ENCODE measurements around the gene LAMC3. TPM values are rescaled to one million over a fixed set of nuclear protein-coding genes. Genes with fewer than 3 reads are reported as not detected.

Gene LAMC3
- total RNA-seq, 1 donor from 2014 or later, result 0.20 TPM

- Histone ChIP-seq H3K36me3 (ENCODE audit: insufficient read depth, low read length) (no peaks in the 10 kb centered on the region), H3K79me2 (ENCODE audit: insufficient read depth, low read length) (no peaks in the 10 kb centered on the region), H2AFZ (ENCODE audit: low read depth, low read length) (no peak overlapping the region), H3K27ac (ENCODE audit: low read depth, low read length) (no peak overlapping the region), H3K4me3 (ENCODE audit: insufficient read depth, low read depth, low read length) (no peak overlapping the region), H4K20me1 (ENCODE audit: insufficient read depth, low read length) (no peaks in the 10 kb centered on the region), H3K9ac (ENCODE audit: low read length) (no peak overlapping the region), H3K4me1 (ENCODE audit: insufficient read depth, low read length) (peaks cover 12% of the 10 kb centered on the region), H3K9me3 (ENCODE audit: insufficient read depth, low read depth, low read length) (no peaks in the 10 kb centered on the region), H3K4me2 (ENCODE audit: low read length) (no peak overlapping the region), H3K27me3 (ENCODE audit: insufficient read depth, low read length) (peaks cover 12% of the 10 kb centered on the region)
- DNase-seq (ENCODE audit: low read depth), result no peak
- no peak overlapping the region for H3K4me3 Mint-ChIP-seq (ENCODE audit: unreplicated experiment)
- no peak for TF ChIP-seq CTCF (IDR thresholded peaks at IDR 0.05; ENCODE audit: insufficient read depth, low read depth, low read length)
- TF ChIP-seq EZH2 (IDR thresholded peaks at IDR 0.05; ENCODE audit: insufficient read depth, low read length), result no peak
- H3K27me3 Mint-ChIP-seq (ENCODE audit: low read depth, unreplicated experiment), result peaks cover 25% of the 10 kb centered on the region
- no peak for FAIRE-seq
- no peaks in the 10 kb centered on the region for H3K36me3 Mint-ChIP-seq (ENCODE audit: low read depth, unreplicated experiment)
- peak overlapping the region; percentile 58 for H3K27ac Mint-ChIP-seq (ENCODE audit: unreplicated experiment)
- H3K4me1 Mint-ChIP-seq (ENCODE audit: low read depth, unreplicated experiment), result peaks cover 17% of the 10 kb centered on the region
- H3K9me3 Mint-ChIP-seq (ENCODE audit: unreplicated experiment), result no peaks in the 10 kb centered on the region
Measured at GRCh38 chr9:131100445-131100844, 91.5 kb downstream of the LAMC3 start.

GRCh38 chr9:131101207-131101964 is 92.4 kb downstream of the LAMC3 start:
- Mint-ChIP-seq H3K4me1 (ENCODE audit: low read depth, unreplicated experiment) (peaks cover 17% of the 10 kb centered on the region), H3K36me3 (ENCODE audit: low read depth, unreplicated experiment) (no peaks in the 10 kb centered on the region), H3K4me3 (ENCODE audit: unreplicated experiment) (no peak overlapping the region), H3K9me3 (ENCODE audit: unreplicated experiment) (peaks cover 3% of the 10 kb centered on the region), H3K27me3 (ENCODE audit: low read depth, unreplicated experiment) (peaks cover 23% of the 10 kb centered on the region), H3K27ac (ENCODE audit: unreplicated experiment) (no peak overlapping the region)
- no peaks in the 10 kb centered on the region for H3K79me2 ChIP-seq (ENCODE audit: insufficient read depth, low read length)
- H3K27me3 ChIP-seq (ENCODE audit: insufficient read depth, low read length), result peaks cover 5% of the 10 kb centered on the region
- no peak for TF ChIP-seq CTCF (IDR thresholded peaks at IDR 0.05; ENCODE audit: insufficient read depth, low read depth, low read length)
- TF ChIP-seq EZH2 (IDR thresholded peaks at IDR 0.05; ENCODE audit: insufficient read depth, low read length), result no peak
- H3K9ac ChIP-seq (ENCODE audit: low read length), result no peak overlapping the region
- H2AFZ ChIP-seq (ENCODE audit: low read depth, low read length), result no peak overlapping the region
- no peak overlapping the region for H3K4me3 ChIP-seq (ENCODE audit: insufficient read depth, low read depth, low read length)
- DNase-seq (ENCODE audit: low read depth) (no peak), FAIRE-seq (no peak)
- H3K4me1 ChIP-seq (ENCODE audit: insufficient read depth, low read length), result peaks cover 12% of the 10 kb centered on the region
- H3K4me2 ChIP-seq (ENCODE audit: low read length), result no peak overlapping the region
- H4K20me1 ChIP-seq (ENCODE audit: insufficient read depth, low read length), result no peaks in the 10 kb centered on the region
- H3K9me3 ChIP-seq (ENCODE audit: insufficient read depth, low read depth, low read length), result no peaks in the 10 kb centered on the region
- no peaks in the 10 kb centered on the region for H3K36me3 ChIP-seq (ENCODE audit: insufficient read depth, low read length)
- H3K27ac ChIP-seq (ENCODE audit: low read depth, low read length), result no peak overlapping the region

- Mint-ChIP-seq H3K27ac (ENCODE audit: unreplicated experiment) (no peak overlapping the region), H3K36me3 (ENCODE audit: low read depth, unreplicated experiment) (no peaks in the 10 kb centered on the region), H3K4me1 (ENCODE audit: low read depth, unreplicated experiment) (peaks cover 12% of the 10 kb centered on the region), H3K9me3 (ENCODE audit: unreplicated experiment) (peaks cover 3% of the 10 kb centered on the region), H3K27me3 (ENCODE audit: low read depth, unreplicated experiment) (peaks cover 17% of the 10 kb centered on the region), H3K4me3 (ENCODE audit: unreplicated experiment) (no peak overlapping the region)
- Histone ChIP-seq H3K4me1 (ENCODE audit: insufficient read depth, low read length) (peaks cover 4% of the 10 kb centered on the region), H3K9me3 (ENCODE audit: insufficient read depth, low read depth, low read length) (no peaks in the 10 kb centered on the region), H3K4me2 (ENCODE audit: low read length) (no peak overlapping the region), H3K79me2 (ENCODE audit: insufficient read depth, low read length) (no peaks in the 10 kb centered on the region), H3K27me3 (ENCODE audit: insufficient read depth, low read length) (no peaks in the 10 kb centered on the region), H3K27ac (ENCODE audit: low read depth, low read length) (no peak overlapping the region), H2AFZ (ENCODE audit: low read depth, low read length) (no peak overlapping the region), H3K9ac (ENCODE audit: low read length) (no peak overlapping the region), H4K20me1 (ENCODE audit: insufficient read depth, low read length) (no peaks in the 10 kb centered on the region), H3K4me3 (ENCODE audit: insufficient read depth, low read depth, low read length) (no peak overlapping the region), H3K36me3 (ENCODE audit: insufficient read depth, low read length) (no peaks in the 10 kb centered on the region)
- FAIRE-seq, result no peak
- DNase-seq (ENCODE audit: low read depth), result no peak
- TF ChIP-seq EZH2 (IDR thresholded peaks at IDR 0.05; ENCODE audit: insufficient read depth, low read length) (no peak), CTCF (IDR thresholded peaks at IDR 0.05; ENCODE audit: insufficient read depth, low read depth, low read length) (no peak)
Measured at GRCh38 chr9:131103024-131103423, 94.0 kb downstream of the LAMC3 start.

Data from astrocyte (in vitro differentiated cells and primary cell).